NOMO-1 treated with dmso at 0.1 percent for 144 hours (cell line): ENCODE measurements around the gene LORICRIN.
A peak's percentile ranks its signal among the peaks of the same experiment; 100 is the strongest.
"Not testable (repeated sequence)": the region's sequence is repeated elsewhere in the genome, so short reads cannot be mapped to it uniquely, and the experiment has no call there.

Experiments
- DNase-seq: peaks from one replicate; lab custom pipeline; 2025; ENCODE audit not compliant: unreplicated experiment; lab: John Stamatoyannopoulos, UW

Gene LORICRIN

GRCh38 chr1:153259387-153259786 lies at the start of gene LORICRIN:
TSS of gene LORICRIN (plus strand) at chr1:153259687. CDS start at chr1:153260950, 1,263 bp downstream.
- DNase-seq = no peak

DNA sequence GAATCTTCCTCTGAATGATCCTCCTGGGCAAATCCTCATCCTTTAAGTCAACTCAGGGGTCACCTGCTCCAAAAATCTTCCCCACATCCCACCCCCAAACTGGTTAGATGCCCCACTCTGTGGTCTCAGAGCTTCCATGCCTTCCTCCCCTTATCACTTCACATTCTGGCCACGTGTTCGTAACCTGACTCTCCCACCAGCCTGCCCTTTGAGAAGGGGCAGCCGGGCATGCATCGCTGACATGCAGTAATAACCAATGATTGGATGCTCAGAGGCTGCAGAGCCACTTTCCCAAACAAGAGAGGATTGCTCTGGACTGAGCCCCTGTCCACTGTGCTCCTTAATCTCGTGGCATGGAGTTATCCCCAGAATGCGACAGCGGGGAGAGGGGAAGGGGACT lies 49.3 kb upstream of the LORICRIN start:
- DNase-seq = no peak

DNA sequence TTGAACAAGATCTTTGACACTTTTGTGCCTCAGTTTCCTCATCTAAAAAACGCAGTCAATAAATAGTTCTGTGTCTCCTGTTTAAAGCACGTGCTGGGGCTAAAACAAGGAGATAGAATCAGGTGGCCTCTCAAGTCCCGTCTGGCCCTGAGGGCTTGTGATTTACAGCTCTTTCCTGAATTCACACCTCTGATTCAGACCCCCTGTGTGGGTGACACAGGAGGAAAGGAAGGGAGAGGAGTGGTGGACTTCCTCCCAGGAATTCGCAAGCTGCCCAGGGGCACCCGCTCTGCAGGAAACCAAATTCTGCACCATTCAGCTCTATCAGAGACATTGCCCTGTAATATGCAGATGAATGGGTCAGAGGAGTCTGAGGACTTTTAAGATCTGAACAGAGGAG lies 47.3 kb upstream of the LORICRIN start:
- DNase-seq = no peak

GRCh38 chr1:153213519-153213918 lies 46.0 kb upstream of the LORICRIN start:
- no peak for DNase-seq

- DNase-seq = no peak
Observed at GRCh38 chr1:153217212-153217611, 42.3 kb upstream of the LORICRIN start, which contains the start of gene PRR9. TSS of gene PRR9 (plus strand) at chr1:153217584. CDS start at chr1:153218145, 561 bp downstream.

DNA sequence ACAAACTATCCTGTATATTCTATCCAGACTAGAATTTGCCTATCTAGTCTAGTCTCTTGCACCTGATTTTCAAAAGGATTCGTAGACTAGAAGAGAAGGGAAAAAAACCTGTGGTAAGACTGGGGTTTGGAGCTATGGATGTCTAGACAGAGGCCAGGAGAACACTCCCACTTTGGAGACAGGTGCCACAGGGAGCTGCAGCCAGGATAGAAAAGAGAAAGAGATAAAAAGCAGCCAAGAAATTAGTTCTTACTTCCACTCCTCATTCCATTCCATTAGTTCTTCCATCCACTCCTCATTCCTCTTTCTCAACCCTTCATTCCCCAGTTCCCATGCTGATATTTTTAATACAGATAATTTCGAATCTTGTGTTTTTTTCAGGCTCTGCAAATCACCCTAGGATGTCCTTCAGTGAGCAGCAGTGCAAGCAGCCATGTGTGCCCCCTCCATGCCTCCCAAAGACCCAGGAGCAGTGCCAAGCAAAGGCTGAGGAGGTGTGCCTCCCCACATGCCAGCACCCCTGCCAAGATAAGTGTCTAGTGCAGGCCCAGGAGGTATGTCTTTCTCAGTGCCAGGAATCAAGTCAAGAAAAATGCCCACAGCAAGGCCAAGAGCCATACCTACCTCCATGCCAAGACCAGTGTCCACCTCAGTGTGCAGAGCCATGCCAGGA lies 41.6 kb upstream of the LORICRIN start:
- no peak for DNase-seq

DNA sequence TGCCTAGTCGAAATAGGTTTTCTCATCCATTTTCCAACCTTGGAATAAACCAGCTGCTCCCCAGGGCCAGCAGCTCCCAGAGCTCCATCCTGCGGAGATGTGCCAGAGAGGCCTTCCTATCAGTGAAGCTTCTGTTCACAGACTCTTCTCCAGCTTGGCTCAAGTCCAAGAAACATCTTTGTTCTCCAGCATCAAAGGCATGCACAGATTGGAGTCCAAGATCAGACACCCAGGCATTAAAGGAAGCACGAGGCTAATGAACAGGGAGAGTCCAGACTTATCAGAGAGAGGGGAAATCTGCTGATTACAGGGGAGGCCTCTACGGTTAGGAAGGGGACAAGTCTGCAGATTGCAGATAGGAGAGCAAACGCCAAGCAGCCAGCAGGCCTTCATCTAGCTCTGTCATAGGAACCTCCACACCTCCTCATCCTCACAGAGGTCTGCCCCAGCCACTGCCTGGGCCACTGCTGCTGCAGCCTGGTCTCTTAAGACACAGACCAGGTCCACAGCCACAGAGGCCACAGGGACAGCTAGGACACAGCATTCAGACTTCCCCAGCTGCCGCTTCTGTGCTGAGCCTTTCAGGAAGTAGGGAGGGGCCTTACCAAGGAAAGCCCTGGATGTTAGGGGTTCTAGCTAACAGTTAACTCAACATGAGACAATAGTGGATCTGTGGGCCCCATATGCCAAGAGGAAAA lies 38.7 kb upstream of the LORICRIN start:
- DNase-seq = no peak

- DNase-seq = not testable (repeated sequence)
Observed at GRCh38 chr1:153223040-153223891, 36.2 kb upstream of the LORICRIN start.

GRCh38 chr1:153227810-153228209 lies 31.7 kb upstream of the LORICRIN start:
- DNase-seq = no peak

GRCh38 chr1:153228491-153228890 lies 31.0 kb upstream of the LORICRIN start:
- no peak for DNase-seq

- peak; percentile 8 for DNase-seq
Observed at GRCh38 chr1:153229076-153229829, 30.2 kb upstream of the LORICRIN start.

DNA sequence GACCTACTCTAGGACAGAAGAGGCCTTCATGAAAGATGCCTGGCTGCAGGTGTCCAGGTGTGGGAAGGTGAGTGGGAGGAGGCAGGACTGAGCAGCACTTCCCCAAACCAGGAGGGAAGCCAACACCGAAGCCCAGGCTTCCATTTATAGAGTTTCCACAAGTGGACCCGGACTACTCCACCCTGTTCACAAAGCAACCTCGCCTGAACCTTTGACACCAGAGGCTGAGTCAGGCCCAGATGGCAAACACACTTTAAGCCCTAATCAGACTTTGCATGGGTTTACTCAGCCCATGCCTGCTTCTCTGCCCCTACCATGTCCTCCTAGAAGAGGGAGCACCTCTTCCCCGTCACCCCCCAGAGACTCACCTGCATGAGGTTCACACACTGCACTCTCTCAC lies 28.1 kb upstream of the LORICRIN start:
- DNase-seq = no peak

- peak; percentile 53 for DNase-seq
Observed at GRCh38 chr1:153231785-153232184, 27.7 kb upstream of the LORICRIN start.

- DNase-seq = peak; percentile 64
Observed at GRCh38 chr1:153232553-153232952, 26.9 kb upstream of the LORICRIN start.

- DNase-seq = peak; percentile 64
Observed at GRCh38 chr1:153233448-153233847, 26.0 kb upstream of the LORICRIN start.

DNA sequence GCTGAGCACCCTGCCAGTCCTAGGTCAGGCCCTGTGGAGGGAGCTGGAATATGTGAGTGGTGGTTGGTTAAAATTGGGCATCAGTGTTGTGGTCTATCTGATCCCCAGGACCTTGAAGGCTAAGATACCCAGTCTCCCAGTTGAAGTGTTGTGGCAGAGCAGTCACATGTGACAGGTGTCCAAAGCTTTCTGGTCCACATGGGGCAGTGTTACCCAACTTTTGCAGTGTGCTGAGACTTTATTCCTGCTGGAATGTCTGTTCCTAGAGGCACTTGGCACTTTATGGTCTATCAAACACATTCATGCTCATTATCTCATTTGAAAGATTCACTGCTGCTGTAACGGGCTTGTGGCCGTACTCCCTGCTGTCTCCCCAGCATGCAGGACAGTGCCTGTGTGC lies 21.0 kb upstream of the LORICRIN start:
- DNase-seq = no peak

- DNase-seq = no peak
Observed at GRCh38 chr1:153242160-153242559, 17.3 kb upstream of the LORICRIN start.

GRCh38 chr1:153245466-153245865 lies 14.0 kb upstream of the LORICRIN start:
- DNase-seq = no peak

DNA sequence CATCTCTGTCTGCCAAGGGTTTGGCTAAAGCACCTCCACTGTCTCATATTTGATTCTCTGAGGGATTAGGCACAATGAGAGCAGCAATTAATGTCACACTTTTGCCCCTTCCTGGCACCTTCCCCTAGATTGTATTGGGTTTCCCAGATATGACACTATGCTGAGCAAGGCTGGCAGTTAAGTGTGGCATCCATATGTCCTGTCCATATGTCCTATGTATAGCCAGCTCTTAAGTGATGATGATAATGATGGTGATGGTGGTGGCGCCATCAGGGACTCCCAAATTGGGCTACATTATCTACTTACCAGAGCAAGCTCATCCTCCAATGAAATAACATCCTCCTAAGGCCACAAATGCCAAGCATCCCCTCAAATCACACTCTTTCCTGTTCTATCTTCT lies 13.5 kb upstream of the LORICRIN start:
- no peak for DNase-seq

- no peak for DNase-seq
Observed at GRCh38 chr1:153246825-153247224, 12.7 kb upstream of the LORICRIN start.
